ENCODE measurements around the gene EEF1A2.
"Not testable (repeated sequence)": the region's sequence is repeated elsewhere in the genome, so short reads cannot be mapped to it uniquely, and the experiment has no call there.

The EEF1A2 gene

GRCh38 chr20:63520504-63520933 lies 21.6 kb upstream of the EEF1A2 start, which contains the start of gene PPDPF:
Gene PPDPF, plus strand, starts transcription at chr20:63520765. Its CDS starts 544 bp downstream, at chr20:63521309.
- DNase-seq (ENCODE audit: low read depth, low spot score), result peak; percentile 94

GRCh38 chr20:63519668-63520503 lies 21.0 kb upstream of the EEF1A2 start:
- DNase-seq (ENCODE audit: low read depth, low spot score), result peak; percentile 79

- DNase-seq (ENCODE audit: low read depth, low spot score), result no peak
Measured at GRCh38 chr20:63518946-63519667, 20.2 kb upstream of the EEF1A2 start.

- DNase-seq (ENCODE audit: low read depth, low spot score), result no peak
Measured at GRCh38 chr20:63518351-63518861, 19.5 kb upstream of the EEF1A2 start.

- DNase-seq (ENCODE audit: low read depth, low spot score), result no peak
Measured at GRCh38 chr20:63517376-63518309, 18.8 kb upstream of the EEF1A2 start.

GRCh38 chr20:63514520-63514919 lies 15.6 kb upstream of the EEF1A2 start:
- not testable (repeated sequence) for DNase-seq (ENCODE audit: low read depth, low spot score)

- no peak for DNase-seq (ENCODE audit: low read depth, low spot score)
Measured at GRCh38 chr20:63513207-63513606, 14.3 kb upstream of the EEF1A2 start.

GRCh38 chr20:63509088-63509564 lies 10.2 kb upstream of the EEF1A2 start:
- no peak for DNase-seq (ENCODE audit: low read depth, low spot score)

GRCh38 chr20:63508072-63508768 lies 9.3 kb upstream of the EEF1A2 start:
- DNase-seq (ENCODE audit: low read depth, low spot score), result no peak

- DNase-seq (ENCODE audit: low read depth, low spot score), result no peak
Measured at GRCh38 chr20:63507083-63507743, 8.3 kb upstream of the EEF1A2 start.

- DNase-seq (ENCODE audit: low read depth, low spot score), result no peak
Measured at GRCh38 chr20:63505723-63506122, 6.8 kb upstream of the EEF1A2 start.

GRCh38 chr20:63505281-63505680 lies 6.4 kb upstream of the EEF1A2 start:
- no peak for DNase-seq (ENCODE audit: low read depth, low spot score)

- DNase-seq (ENCODE audit: low read depth, low spot score), result no peak
Measured at GRCh38 chr20:63504642-63505041, 5.8 kb upstream of the EEF1A2 start.

- DNase-seq (ENCODE audit: low read depth, low spot score), result no peak
Measured at GRCh38 chr20:63503524-63503923, 4.6 kb upstream of the EEF1A2 start.

GRCh38 chr20:63502671-63503172 lies 3.8 kb upstream of the EEF1A2 start:
- no peak for DNase-seq (ENCODE audit: low read depth, low spot score)

- DNase-seq (ENCODE audit: low read depth, low spot score), result no peak
Measured at GRCh38 chr20:63501818-63502670, 3.2 kb upstream of the EEF1A2 start.

- DNase-seq (ENCODE audit: low read depth, low spot score), result no peak
Measured at GRCh38 chr20:63500902-63501817, 2.3 kb upstream of the EEF1A2 start.
